B cell (primary cell): ENCODE measurements around the gene OXNAD1. TPM values are rescaled to one million over a fixed set of nuclear protein-coding genes. Genes with fewer than 3 reads are reported as not detected.

Experiments
- ATAC-seq: fragments of 200-7000 bp; cut with Tn5 transposase; one replicate; pipeline ENCODE4 v1.10.0; 2021; ENCODE audit warnings: low read depth, mild to moderate bottlenecking, moderate number of reproducible peaks, moderate library complexity
- CTCF ChIA-PET: fragments of 350-600 bp; sonication (Branson Sonifier 250); formaldehyde crosslinking; loops from one replicate; lab custom pipeline; 2021; ENCODE audit warnings: antibody characterized with exemption, inconsistent platforms; lab: Charles Lee
- POLR2A ChIA-PET: fragments of 350-600 bp; sonication (Branson Sonifier 250); formaldehyde crosslinking; loops from one replicate; lab custom pipeline; 2021; ENCODE audit warnings: antibody characterized with exemption; lab: Charles Lee
- DNase-seq: peaks from one replicate; pipeline ENCODE4 v3.0.0; 2013
- H2AFZ ChIP-seq: 2 replicates; pipeline ENCODE4 v1.6.1; 2012; ENCODE audit warnings: mild to moderate bottlenecking, low read depth, low read length; ENCODE audit not compliant: insufficient read depth, poor library complexity, severe bottlenecking
- H3K27ac ChIP-seq, 2 donors: 1 replicate in 1 of 2; 2 replicates in 1 of 2; pipeline ENCODE4 v1.5.1; 2012 to 2013; ENCODE audit warnings: low read length in 2 of 2, mild to moderate bottlenecking in 2 of 2, moderate library complexity in 1 of 2
- H3K27me3 ChIP-seq, 4 experiments: fragments of 200-600 bp in 1 of 4; sonication (generic) in 1 of 4; replicated peaks in 1 of 4; 1 replicate in 2 of 4; 2 replicates in 2 of 4; pipeline versions ENCODE4 v1.6.1 to v1.7.0; 2013 to 2016; ENCODE audit warnings: low read length in 3 of 4, mild to moderate bottlenecking in 2 of 4, mixed read lengths in 1 of 4, moderate library complexity in 1 of 4; ENCODE audit not compliant: insufficient read depth in 4 of 4, control insufficient read depth in 3 of 4; ENCODE audit errors: control extremely low read depth in 1 of 4
- H3K36me3 ChIP-seq, 2 experiments: replicated peaks in 1 of 2; 1 replicate in 1 of 2; 2 replicates in 1 of 2; pipeline versions ENCODE4 v1.6.1 to v1.7.1; 2013; ENCODE audit warnings: low read length in 1 of 2; ENCODE audit not compliant: insufficient read depth in 2 of 2, control insufficient read depth in 1 of 2; ENCODE audit errors: control extremely low read depth in 1 of 2, extremely low read depth in 1 of 2
- H3K4me1 ChIP-seq, 2 donors: fragments of 200-600 bp in 1 of 2; sonication (generic) in 1 of 2; 1 replicate in 1 of 2; 2 replicates in 1 of 2; pipeline versions ENCODE4 v1.5.1 to v1.6.1; 2013 to 2017; ENCODE audit warnings: low read length in 2 of 2; ENCODE audit not compliant: control insufficient read depth in 2 of 2, insufficient read depth in 2 of 2
- H3K4me2 ChIP-seq: replicated peaks from 2 replicates; pipeline ENCODE3; 2012; ENCODE audit warnings: mild to moderate bottlenecking, low read depth, low read length; ENCODE audit not compliant: poor library complexity, severe bottlenecking
- H3K4me3 ChIP-seq, 5 experiments: fragments of 200-600 bp in 1 of 5; sonication (generic) in 1 of 5; 1 replicate in 3 of 5; 2 replicates in 2 of 5; pipeline versions ENCODE4 v1.5.1 to v1.7.0; 2011 to 2016; ENCODE audit warnings: low read length in 4 of 5, mild to moderate bottlenecking in 4 of 5, low read depth in 2 of 5, control low read depth in 1 of 5, moderate library complexity in 1 of 5; ENCODE audit not compliant: insufficient read depth in 1 of 5; ENCODE audit errors: control extremely low read depth in 1 of 5, extremely low read depth in 1 of 5
- H3K79me2 ChIP-seq: fragments of 200-600 bp; sonication (generic); one replicate; pipeline ENCODE4 v1.6.0; 2016; ENCODE audit warnings: low read length; ENCODE audit not compliant: control insufficient read depth, insufficient read depth
- H3K9ac ChIP-seq: fragments of 200-600 bp; sonication (generic); 2 replicates; pipeline ENCODE4 v1.6.1; 2017; ENCODE audit warnings: mild to moderate bottlenecking, low read length, moderate library complexity
- H3K9me3 ChIP-seq, 3 donors: one replicate each; pipeline versions ENCODE4 v1.6.1 to v1.7.1; 2013; ENCODE audit warnings: low read length in 2 of 3; ENCODE audit not compliant: control insufficient read depth in 2 of 3, insufficient read depth in 1 of 3; ENCODE audit errors: control extremely low read depth in 1 of 3
- H4K20me1 ChIP-seq: 2 replicates; pipeline ENCODE4 v1.6.0; 2012; ENCODE audit warnings: mild to moderate bottlenecking, low read length; ENCODE audit not compliant: insufficient read depth, control insufficient read depth, poor library complexity, severe bottlenecking
- H3K27ac Mint-ChIP-seq: one replicate; pipeline ENCODE4 v1.8.0; 2021; ENCODE audit warnings: mixed read lengths
- H3K27me3 Mint-ChIP-seq: one replicate; pipeline ENCODE4 v1.8.0; 2021; ENCODE audit warnings: mixed read lengths
- H3K4me1 Mint-ChIP-seq: one replicate; pipeline ENCODE4 v1.8.0; 2021; ENCODE audit warnings: mixed read lengths
- H3K4me3 Mint-ChIP-seq: one replicate; pipeline ENCODE4 v1.8.0; 2021; ENCODE audit warnings: mixed read lengths
- H3K9me3 Mint-ChIP-seq: one replicate; pipeline ENCODE4 v1.8.0; 2022; ENCODE audit warnings: mixed read lengths; ENCODE audit not compliant: insufficient read depth
- EZH2 ChIP-seq: IDR thresholded peaks from 2 replicates; pipeline ENCODE4 v1.6.1; 2012; ENCODE audit warnings: borderline replicate concordance, low read depth, mild to moderate bottlenecking, moderate library complexity, low read length; ENCODE audit not compliant: insufficient read depth, poor library complexity, severe bottlenecking
- whole genome bisulfite sequencing: methylation state at CpG from one replicate; pipeline ENCODE4 v1.1.5; 2013; ENCODE audit warnings: missing lambda C conversion rate; ENCODE audit not compliant: insufficient coverage; 5-methylcytosine and 5-hydroxymethylcytosine counted together
- intact Hi-C: fragments of 100-400 bp; cut with micrococcal nuclease; formaldehyde crosslinking; loops from one replicate; pipeline ENCODE4 v1.10.0; 2022
- polyA plus RNA-seq: library from polyadenylated mRNA; depleted of rRNA; stranded (reverse); fragments of >200 nt; gene quantifications from 2 replicates; pipeline ENCODE4 v1.2.3, GENCODE V29; 2012
- total RNA-seq, 2 donors: library from RNA; stranded (reverse); fragments of 120-200 nt in 1 of 2; gene quantifications; 1 replicate in 1 of 2; 2 replicates in 1 of 2; pipeline versions ENCODE4 v1.2.3 to v1.2.4, GENCODE V29; 2013 to 2022
- TF ChIP-seq, protein P1 (sequence below): fragments of 200-600 bp; IDR thresholded peaks from one replicate; pipeline ENCODE4 v1.8.0; 2022; ENCODE audit warnings: antibody characterized with exemption, mild to moderate bottlenecking

The OXNAD1 gene
- total and polyA plus RNA-seq, 2 donors (not counting 1 experiment from before 2014, with no cell fraction given), result 4.0 to 12.3 TPM

DNA sequence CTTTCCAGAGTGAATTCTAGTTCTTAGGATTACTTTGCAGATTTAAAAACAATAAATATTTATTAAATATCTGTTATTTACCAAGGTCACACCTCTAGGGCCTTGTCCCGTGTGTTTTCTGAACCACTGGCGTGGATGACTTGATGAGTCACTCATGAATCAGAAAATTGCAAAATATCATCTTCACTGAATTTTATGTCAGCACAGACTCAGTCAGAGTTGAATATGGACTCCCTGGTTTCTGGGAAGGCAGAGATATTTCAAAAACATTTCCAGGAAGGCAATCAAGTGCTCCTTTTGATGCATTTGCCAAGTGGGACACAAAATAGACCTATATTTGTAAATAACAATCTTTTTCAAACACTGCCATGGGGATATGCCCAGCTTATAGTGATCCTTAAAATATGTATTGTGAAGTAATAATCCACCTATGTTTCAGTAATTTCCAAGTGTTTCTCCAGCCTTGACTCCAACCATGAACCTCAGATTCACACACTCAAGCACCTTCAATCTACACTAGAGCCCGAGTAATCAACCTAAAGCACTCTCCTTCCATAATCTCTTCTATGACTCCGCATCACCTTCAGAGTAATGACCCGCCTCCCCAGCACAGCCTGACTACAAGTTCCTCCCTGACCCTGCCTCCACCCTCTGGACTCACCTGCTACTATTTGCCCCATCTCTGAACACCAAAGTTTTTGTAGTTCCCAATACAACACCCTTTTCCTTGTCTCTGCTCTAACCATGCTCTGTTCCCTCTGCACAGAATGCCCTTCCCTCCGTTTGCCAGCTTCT lies 24.6 kb upstream of the OXNAD1 start:
- H3K9me3 Mint-ChIP-seq, result no peaks in the 10 kb centered on the region
- WGBS, result 97% methylated on average over 4 of the region's 6 CpGs
- Histone ChIP-seq H3K9me3 (no peaks in the 10 kb centered on the region), H2AFZ (no peak overlapping the region), H3K4me2 (no peak overlapping the region), H4K20me1 (no peaks in the 10 kb centered on the region), H3K27me3 (no peaks in the 10 kb centered on the region), H3K27ac (no peak overlapping the region), H3K36me3 (no peaks in the 10 kb centered on the region), H3K79me2 (no peaks in the 10 kb centered on the region), H3K4me3 (no peak overlapping the region), H3K4me1 (no peaks in the 10 kb centered on the region), H3K9ac (no peak overlapping the region)
- ChIA-PET POLR2A (no interaction called here), CTCF (no interaction called here)
- H3K27me3 Mint-ChIP-seq, result peaks cover 1% of the 10 kb centered on the region
- intact Hi-C loops, result no loop called here
- no peak overlapping the region for H3K27ac Mint-ChIP-seq
- no peak for ATAC-seq
- DNase-seq, result no peak
- no peak for TF ChIP-seq EZH2
- TF ChIP-seq, protein P1, sequence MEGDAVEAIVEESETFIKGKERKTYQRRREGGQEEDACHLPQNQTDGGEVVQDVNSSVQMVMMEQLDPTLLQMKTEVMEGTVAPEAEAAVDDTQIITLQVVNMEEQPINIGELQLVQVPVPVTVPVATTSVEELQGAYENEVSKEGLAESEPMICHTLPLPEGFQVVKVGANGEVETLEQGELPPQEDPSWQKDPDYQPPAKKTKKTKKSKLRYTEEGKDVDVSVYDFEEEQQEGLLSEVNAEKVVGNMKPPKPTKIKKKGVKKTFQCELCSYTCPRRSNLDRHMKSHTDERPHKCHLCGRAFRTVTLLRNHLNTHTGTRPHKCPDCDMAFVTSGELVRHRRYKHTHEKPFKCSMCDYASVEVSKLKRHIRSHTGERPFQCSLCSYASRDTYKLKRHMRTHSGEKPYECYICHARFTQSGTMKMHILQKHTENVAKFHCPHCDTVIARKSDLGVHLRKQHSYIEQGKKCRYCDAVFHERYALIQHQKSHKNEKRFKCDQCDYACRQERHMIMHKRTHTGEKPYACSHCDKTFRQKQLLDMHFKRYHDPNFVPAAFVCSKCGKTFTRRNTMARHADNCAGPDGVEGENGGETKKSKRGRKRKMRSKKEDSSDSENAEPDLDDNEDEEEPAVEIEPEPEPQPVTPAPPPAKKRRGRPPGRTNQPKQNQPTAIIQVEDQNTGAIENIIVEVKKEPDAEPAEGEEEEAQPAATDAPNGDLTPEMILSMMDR, result no peak
- H3K4me3 Mint-ChIP-seq, result no peak overlapping the region
- H3K4me1 Mint-ChIP-seq, result no peaks in the 10 kb centered on the region

DNA sequence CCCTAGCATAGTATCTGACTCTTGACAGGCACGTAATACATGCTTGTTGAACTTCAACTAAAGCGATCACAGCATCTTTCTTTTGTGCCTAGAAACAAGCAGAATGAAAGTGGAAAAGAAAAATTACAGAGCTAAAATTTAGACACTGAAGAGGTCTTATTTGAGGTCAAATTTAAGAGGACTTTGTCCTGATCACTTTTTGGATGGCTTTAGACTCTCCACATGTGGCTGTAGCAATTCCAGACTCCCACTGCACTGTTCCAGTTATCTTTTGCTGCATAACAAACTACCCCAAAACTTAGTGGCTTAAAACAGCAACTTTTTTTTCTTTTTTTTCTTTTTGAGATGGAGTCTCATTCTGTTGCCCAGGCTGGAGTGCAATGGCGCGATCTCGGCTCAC lies 23.8 kb upstream of the OXNAD1 start:
- ChIA-PET POLR2A (no interaction called here), CTCF (no interaction called here)
- H3K4me3 Mint-ChIP-seq, result no peak overlapping the region
- H3K27ac Mint-ChIP-seq, result no peak overlapping the region
- Histone ChIP-seq H3K4me2 (no peak overlapping the region), H3K79me2 (no peaks in the 10 kb centered on the region), H3K9ac (no peak overlapping the region), H3K4me1 (no peaks in the 10 kb centered on the region), H3K27me3 (no peaks in the 10 kb centered on the region), H4K20me1 (no peaks in the 10 kb centered on the region), H3K36me3 (no peaks in the 10 kb centered on the region), H2AFZ (no peak overlapping the region), H3K27ac (no peak overlapping the region), H3K4me3 (no peak overlapping the region), H3K9me3 (no peaks in the 10 kb centered on the region)
- TF ChIP-seq EZH2, result no peak
- TF ChIP-seq, protein P1, result no peak
- ATAC-seq (no peak), DNase-seq (no peak)
- H3K27me3 Mint-ChIP-seq, result no peaks in the 10 kb centered on the region
- H3K9me3 Mint-ChIP-seq, result no peaks in the 10 kb centered on the region
- WGBS, result no CpG with 5 or more reads among the region's 5 CpGs
- intact Hi-C loops, result no loop called here
- no peaks in the 10 kb centered on the region for H3K4me1 Mint-ChIP-seq
